Endothelial cell of umbilical vein (primary cell): ENCODE measurements around the gene TNNI3K. TPM values are rescaled to one million over a fixed set of nuclear protein-coding genes. Genes with fewer than 3 reads are reported as not detected.

Experiments
- BruUV-seq: library from RNA; stranded (reverse); fragments of 400-500 nt; replicated peaks from 2 replicates; lab custom pipeline; 2021; lab: Mats Ljungman, UMichigan
- CTCF ChIA-PET: fragments of 300-600, 350-600 bp; sonication (Branson Sonifier 250); formaldehyde crosslinking; loops from one replicate; lab custom pipeline; 2021; ENCODE audit warnings: antibody characterized with exemption, inconsistent platforms; lab: Charles Lee
- POLR2A ChIA-PET: fragments of 300-600, 350-600 bp; sonication (Branson Sonifier 250); formaldehyde crosslinking; loops from one replicate; lab custom pipeline; 2021; ENCODE audit warnings: antibody characterized with exemption, inconsistent platforms; lab: Charles Lee
- DNase-seq: peaks from one replicate; pipeline ENCODE4 v3.0.0-alpha.2; 2011; ENCODE audit warnings: low read depth, low spot score
- FAIRE-seq: peaks from 2 replicates; lab custom pipeline; 2011; peaks lifted over from hg19 to GRCh38; lab: Jason Lieb, UNC
- H2AFZ ChIP-seq: 2 replicates; pipeline ENCODE4 v1.6.0; 2012; ENCODE audit warnings: low read depth, low read length, control low read depth, inconsistent platforms
- H3K27ac ChIP-seq: 2 replicates; pipeline ENCODE4 v1.5.1; 2011; ENCODE audit warnings: low read depth, mild to moderate bottlenecking, control low read depth, low read length, moderate library complexity; ENCODE audit not compliant: insufficient read depth
- H3K27me3 ChIP-seq, 2 experiments: 2 replicates each; pipeline versions ENCODE4 v1.6.0 to v1.6.1; 2011; ENCODE audit warnings: low read length in 2 of 2, mixed read lengths in 1 of 2; ENCODE audit not compliant: control insufficient read depth in 2 of 2, insufficient read depth in 2 of 2
- H3K36me3 ChIP-seq, 2 experiments: 2 replicates in 1 of 2; 3 replicates in 1 of 2; pipeline ENCODE4 v1.5.1; 2011; ENCODE audit warnings: low read length in 2 of 2, mild to moderate bottlenecking in 1 of 2, moderate library complexity in 1 of 2; ENCODE audit not compliant: control insufficient read depth in 2 of 2, insufficient read depth in 2 of 2; ENCODE audit errors: extremely low read depth in 1 of 2
- H3K4me1 ChIP-seq: 3 replicates; pipeline ENCODE4 v1.5.1; 2011; ENCODE audit warnings: mild to moderate bottlenecking, low read length; ENCODE audit not compliant: control insufficient read depth, insufficient read depth; ENCODE audit errors: extremely low read depth
- H3K4me2 ChIP-seq: 2 replicates; pipeline ENCODE4 v1.6.1; 2011; ENCODE audit warnings: low read length, control low read depth, mixed read lengths; ENCODE audit not compliant: insufficient read depth
- H3K4me3 ChIP-seq, 3 experiments: fragments of 200-600 bp in 1 of 3; sonication (generic), shearing (Covaris generic) in 1 of 3; replicated peaks in 1 of 3; 2 replicates each; pipeline ENCODE4 v1.5.1; 2011 to 2016; ENCODE audit warnings: control low read depth in 3 of 3, low read length in 3 of 3, mild to moderate bottlenecking in 2 of 3, inconsistent platforms in 1 of 3, low read depth in 1 of 3, moderate library complexity in 1 of 3; ENCODE audit not compliant: insufficient read depth in 1 of 3
- H3K79me2 ChIP-seq: 2 replicates; pipeline ENCODE4 v1.6.0; 2012; ENCODE audit warnings: low read length, inconsistent platforms; ENCODE audit not compliant: control insufficient read depth, insufficient read depth
- H3K9ac ChIP-seq: replicated peaks from 2 replicates; pipeline ENCODE3; 2011; ENCODE audit warnings: low read length, control low read depth; ENCODE audit not compliant: insufficient read depth; ENCODE audit errors: extremely low read depth
- H3K9me1 ChIP-seq: replicated peaks from 3 replicates; pipeline ENCODE4 v1.6.0; 2011; ENCODE audit warnings: mild to moderate bottlenecking, low read length; ENCODE audit not compliant: control insufficient read depth, insufficient read depth; ENCODE audit errors: extremely low read depth
- H3K9me3 ChIP-seq: replicated peaks from 2 replicates; pipeline ENCODE4 v1.5.1; 2012; ENCODE audit warnings: low read length, inconsistent platforms; ENCODE audit not compliant: control insufficient read depth, insufficient read depth
- H4K20me1 ChIP-seq: replicated peaks from 2 replicates; pipeline ENCODE3; 2011; ENCODE audit warnings: mild to moderate bottlenecking, low read length; ENCODE audit not compliant: control insufficient read depth, insufficient read depth; ENCODE audit errors: extremely low read depth
- CTCF ChIP-seq, 2 donors: IDR thresholded peaks; 1 replicate in 1 of 2; 2 replicates in 1 of 2; pipeline ENCODE4 v1.5.1; 2011; ENCODE audit warnings: low read length in 2 of 2, mild to moderate bottlenecking in 2 of 2, moderate library complexity in 2 of 2, control low read depth in 1 of 2, inconsistent platforms in 1 of 2, low read depth in 1 of 2; ENCODE audit not compliant: insufficient read depth in 1 of 2; ENCODE audit errors: extremely low read depth in 1 of 2
- JUN ChIP-seq: IDR thresholded peaks from 2 replicates; pipeline ENCODE4 v1.6.1; 2011; ENCODE audit warnings: borderline replicate concordance, low read depth; ENCODE audit not compliant: insufficient read length, insufficient read depth
- dilution Hi-C: fragments of 300-500 bp; cut with MboI; formaldehyde crosslinking; loops from one replicate; pipeline ENCODE4 v1.15.0; 2019; ENCODE audit warnings: low sequenced_read_pairs; ENCODE audit not compliant: extremely low pct_ligation_motif_present
- intact Hi-C: fragments of 100-400 bp; cut with micrococcal nuclease; formaldehyde crosslinking; loops from one replicate; pipeline ENCODE4 v1.10.0; 2022
- polyA plus RNA-seq, 4 experiments: library from polyadenylated mRNA; depleted of rRNA in 3 of 4; stranded (reverse) in 3 of 4; unstranded in 1 of 4; fragments of >200 nt; gene quantifications; 2 replicates each; pipeline versions ENCODE4 v1.2.1 to v1.2.3, GENCODE V29; 2011 to 2012; ENCODE audit warnings: missing spikeins in 1 of 4
- total RNA-seq: library from RNA; stranded (reverse); gene quantifications from 2 replicates; pipeline ENCODE4 v1.2.3, GENCODE V29; 2021

Gene TNNI3K
- total and polyA plus RNA-seq, 2 donors (not counting 3 experiments of a cell fraction or from before 2014, with no cell fraction given): 0.69 TPM; not detected in 1

- H4K20me1 ChIP-seq: no peaks in the 10 kb centered on the region
- no TSS peak for BruUV-seq
Observed at GRCh38 chr1:74468982-74469603, 233.9 kb downstream of the TNNI3K start.

More at GRCh38 chr1:74468982-74469603, 233.9 kb downstream of the TNNI3K start:
- Histone ChIP-seq H3K9ac (no peak overlapping the region), H3K36me3 (no peaks in the 10 kb centered on the region), H3K27ac (no peak overlapping the region), H3K79me2 (no peaks in the 10 kb centered on the region), H3K4me1 (no peaks in the 10 kb centered on the region), H2AFZ (no peak overlapping the region), H3K4me2 (no peak overlapping the region), H3K27me3 (no peaks in the 10 kb centered on the region), H3K9me3 (no peaks in the 10 kb centered on the region), H3K4me3 (no peak overlapping the region), H3K9me1 (no peaks in the 10 kb centered on the region)
- DNase-seq: peak; percentile 53
- FAIRE-seq: peak; percentile 12
- CTCF ChIA-PET: interaction anchor here (0.8 to 1.4 kb wide), 7 partner anchors 9 to 629 kb away, joined by 3 to 6 read pairs (median 4); no protein-coding TSS in a partner anchor
- dilution Hi-C loops: no loop called here
- intact Hi-C loops: loop anchor here (2.0 kb wide), 1 partner anchor 628 kb away; no protein-coding TSS in a partner anchor
- TF ChIP-seq JUN (no peak), CTCF (IDR thresholded peaks at IDR 0.05; ENCODE audit: extremely low read depth in 1 of 2, insufficient read depth in 1 of 2, low read depth in 1 of 2, low read length in 2 of 2) (peak; percentile 27 to 30)
- POLR2A ChIA-PET: no interaction called here
